ENCODE data around the gene PRG2.

PRG2 gene

DNA sequence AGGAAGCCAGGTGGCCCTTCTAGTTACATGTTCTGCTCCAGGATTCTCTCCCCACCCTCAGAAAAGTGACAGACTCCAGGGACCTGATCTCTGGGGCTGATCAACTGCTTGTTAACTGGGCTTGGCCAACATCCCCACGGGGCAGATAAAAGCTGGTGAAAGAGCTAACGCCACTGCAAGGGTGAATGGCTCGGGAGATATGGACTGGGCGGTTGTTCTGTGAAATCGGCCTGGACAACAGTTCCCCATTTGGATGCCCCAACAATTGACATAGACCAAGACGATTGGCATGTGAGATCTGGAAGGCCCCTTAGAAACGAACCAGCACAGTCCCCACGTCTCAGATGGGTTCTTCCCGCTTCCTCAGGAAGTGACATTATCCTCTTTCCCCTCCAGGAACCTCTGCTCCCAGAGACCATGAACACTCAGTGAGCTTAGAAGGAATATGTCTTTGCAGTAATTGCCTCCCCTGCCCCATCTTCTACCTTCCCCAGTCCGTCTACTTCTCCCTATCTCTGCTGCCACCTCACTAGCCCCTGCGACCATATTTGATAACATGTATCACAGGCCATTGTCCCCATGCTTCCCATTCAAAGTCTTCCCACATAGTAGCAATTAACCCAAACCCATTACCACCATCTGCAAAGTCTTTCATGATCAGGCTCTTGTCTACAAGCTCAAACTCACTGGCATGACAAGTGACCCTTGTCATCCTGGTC is 5.6 kb upstream of the PRG2 start:
- no peak for DNase-seq

DNA sequence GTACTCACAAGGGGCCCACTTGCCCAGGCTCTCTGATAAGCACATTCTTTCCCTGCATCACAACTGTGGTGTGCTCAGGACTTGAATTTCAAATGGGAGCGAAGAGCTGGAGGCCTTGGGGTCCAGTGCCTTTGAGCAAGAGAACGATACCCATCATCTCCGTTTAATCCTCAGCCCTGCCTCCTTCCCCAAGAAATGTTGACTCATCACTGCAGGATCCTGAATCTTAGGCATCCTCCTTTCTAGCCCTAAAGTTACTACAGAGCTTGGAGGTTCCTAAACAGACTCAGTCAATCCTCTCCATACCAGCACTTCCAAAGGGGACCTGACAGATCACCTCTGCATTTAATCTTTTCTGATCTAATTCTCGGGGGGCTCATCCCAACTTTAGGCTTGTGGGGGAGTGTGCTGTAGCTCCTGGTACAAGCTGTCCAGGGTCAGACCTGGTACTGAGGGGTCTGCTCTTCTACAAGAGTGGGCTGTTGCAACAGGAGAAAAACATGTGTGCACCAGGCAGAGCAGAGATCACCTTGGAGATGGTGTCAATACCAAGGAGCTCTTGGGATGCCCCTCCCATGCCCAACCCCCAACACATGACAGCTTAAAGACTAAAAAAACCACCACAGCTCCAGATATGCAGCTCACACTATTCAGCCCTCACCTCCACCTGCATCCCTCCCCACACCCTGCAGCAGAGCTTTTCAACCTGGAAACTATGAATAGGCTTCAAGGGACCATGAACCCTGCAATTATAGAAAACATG is 3.9 kb upstream of the PRG2 start:
- no peak for DNase-seq

DNA sequence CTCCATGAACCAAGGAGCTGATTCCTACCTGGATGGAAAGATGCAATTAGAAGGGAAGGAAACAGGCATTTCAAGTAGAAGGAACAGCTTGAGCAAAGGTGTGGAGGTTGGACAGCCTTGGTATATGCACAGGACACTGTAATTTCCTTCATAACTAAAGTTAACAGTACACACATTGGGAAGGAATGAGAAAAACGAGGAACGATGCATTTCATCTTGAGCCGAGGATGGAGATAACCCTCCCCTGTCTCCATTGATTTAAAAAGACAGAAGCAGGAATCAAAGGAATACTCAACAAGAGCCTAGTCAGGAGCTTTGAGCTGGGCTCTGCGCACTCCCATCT is 2.3 kb upstream of the PRG2 start:
- DNase-seq: no peak

DNA sequence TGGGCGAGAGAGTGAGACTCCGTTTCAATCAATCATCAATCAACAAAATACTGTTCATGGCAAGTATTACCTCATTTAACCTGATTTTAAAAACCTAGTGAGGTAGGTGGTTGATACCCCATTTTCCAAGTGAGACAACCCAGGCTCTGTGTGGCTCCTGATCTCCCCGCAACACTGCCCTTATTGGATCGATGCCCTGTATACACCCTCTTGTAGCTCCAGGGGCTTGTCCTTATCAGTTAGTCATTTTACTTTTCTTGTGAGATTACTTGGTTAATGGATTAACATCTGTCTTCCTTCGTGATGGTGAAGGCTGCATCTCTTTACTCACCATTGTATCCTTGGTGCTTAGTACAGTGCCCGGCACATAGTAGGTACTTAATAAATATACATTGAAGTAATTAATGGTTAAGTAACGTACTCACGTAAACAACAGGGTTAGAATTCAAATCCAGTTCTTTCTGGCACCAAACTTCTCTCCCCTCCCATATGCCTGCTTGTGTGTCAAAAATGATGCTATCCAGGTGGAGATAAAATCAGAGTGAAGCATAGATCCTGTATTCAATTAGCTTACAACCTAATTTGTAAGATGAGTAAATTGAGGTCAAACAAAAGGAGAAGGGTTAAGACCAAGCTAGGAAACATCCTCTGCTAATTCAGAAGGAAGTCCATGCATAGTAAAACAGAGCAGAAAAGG is 1.8 kb upstream of the PRG2 start:
- no peak for DNase-seq

DNA sequence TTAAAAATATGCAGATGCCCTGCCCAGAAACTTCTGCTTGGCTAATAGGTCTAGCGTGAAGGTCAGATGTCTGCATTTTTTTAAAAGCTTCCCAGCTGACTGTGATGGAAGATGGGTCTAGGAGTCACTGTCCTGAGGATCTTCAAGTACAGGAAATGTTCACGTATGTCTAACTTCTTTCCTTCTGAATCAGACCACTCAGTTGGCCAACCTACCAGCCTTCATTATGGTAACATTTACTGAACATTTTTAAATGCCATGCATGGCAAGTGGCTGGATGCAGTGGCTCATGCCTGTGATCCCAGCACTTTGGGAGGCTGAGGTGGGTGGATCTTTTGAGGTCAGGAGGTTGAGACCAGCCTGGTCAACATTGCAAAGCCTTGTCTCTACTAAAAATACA is 1.1 kb upstream of the PRG2 start:
- no peak for DNase-seq

DNA sequence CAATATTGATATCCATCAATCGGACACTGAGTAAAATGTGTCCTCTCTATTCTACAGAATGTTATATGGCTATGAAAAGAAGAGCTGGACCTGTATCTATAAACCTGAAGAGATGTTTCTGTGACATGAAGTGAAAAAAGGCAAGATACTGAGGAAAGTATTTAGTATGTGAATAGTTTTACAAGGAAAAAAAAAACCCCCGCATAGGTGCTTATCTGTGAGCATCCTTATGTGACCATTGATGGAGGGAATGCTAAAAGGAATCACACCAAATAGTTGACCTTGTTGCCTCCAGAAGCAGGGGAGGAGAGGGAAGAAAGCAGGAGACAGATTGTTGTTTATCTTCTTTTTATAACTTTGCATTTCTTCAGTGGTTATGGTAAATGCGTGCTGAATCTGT is 661 bp upstream of the PRG2 start:
- DNase-seq: no peak

GRCh38 chr11:57387289-57388030 is 3.0 kb downstream of the PRG2 start:
- no peak for DNase-seq

DNA sequence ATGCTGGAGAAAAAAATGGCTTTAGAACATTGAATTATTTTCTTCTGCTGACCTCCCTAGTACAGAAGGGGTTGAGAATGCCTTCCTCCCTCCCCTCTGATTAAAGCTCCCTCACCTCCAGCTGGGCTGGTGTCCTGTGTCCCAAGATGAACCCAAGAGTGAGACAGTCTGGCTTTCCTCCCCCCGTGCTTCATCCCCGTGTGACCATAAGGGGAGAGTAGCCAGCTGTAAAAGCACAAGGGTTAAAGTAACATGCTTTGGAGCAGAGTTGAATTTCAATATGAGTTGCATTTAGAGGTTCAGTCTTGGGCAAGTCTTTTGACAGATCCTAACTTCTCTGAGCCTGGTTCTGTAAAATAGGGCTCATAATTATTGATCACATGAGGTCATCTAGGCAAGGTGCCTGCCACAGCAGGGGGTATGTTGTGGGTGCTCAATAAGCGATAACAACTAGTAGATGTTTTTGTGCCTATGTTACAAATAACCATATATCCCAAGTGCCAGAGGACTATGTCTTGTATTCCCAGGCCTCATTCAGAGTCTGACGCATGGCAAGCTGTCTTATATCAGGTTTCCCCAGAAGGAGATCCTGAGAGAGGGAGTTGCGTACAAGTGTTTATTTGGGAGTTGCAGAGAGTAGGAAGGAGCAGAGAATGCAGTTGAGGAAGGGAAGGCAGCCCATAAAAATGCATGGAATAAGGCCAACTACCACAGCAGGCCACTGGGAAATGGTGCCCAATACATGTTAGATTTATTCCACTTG is 4.1 kb downstream of the PRG2 start:
- DNase-seq: no peak

DNA sequence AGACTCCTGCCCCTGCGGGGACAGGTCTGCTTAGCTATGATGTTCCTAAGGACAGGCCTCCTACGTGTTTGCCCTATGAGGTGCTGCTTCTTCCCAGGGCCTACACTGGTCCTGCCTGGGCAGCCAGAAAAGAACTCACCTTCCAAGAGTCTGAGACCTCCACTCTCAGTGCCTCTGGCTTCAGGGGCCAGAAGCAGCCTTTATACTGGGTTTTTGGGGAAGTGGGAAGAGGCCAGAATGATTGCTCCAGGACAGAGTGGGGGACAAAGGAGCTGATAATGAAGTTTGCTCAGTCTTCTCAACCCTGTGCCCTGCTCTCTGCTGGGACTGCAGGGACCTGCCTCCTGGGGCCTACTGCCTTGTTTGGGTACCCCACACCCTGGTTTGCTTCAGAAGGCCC is 9.5 kb downstream of the PRG2 start, which contains the start of gene PRG3:
PRG3 (minus strand) TSS at position 176 of the 400 bp plus-strand sequence. CDS start 442 bp downstream, outside the sequence.
- no peak for DNase-seq

DNA sequence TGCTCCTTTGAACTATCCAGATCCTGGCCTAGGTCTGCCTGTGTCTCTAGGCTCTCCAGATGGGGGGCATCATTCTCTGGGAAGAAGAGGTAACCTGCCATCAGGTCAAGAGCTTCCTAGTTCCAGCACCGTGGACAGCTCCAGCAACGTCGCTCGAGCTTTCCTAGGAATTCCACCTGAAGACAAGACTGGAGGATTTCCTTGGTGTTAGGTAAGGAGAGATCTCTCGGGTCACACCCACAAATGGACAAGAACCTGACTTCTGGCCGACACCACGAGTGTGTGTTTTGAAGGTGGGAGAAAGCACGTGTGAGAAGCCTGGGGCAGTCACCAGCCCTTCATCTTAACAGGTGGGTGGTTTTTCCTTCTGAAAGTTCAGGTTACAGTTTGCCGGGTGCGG is 10.7 kb downstream of the PRG2 start:
- no peak for DNase-seq

DNA sequence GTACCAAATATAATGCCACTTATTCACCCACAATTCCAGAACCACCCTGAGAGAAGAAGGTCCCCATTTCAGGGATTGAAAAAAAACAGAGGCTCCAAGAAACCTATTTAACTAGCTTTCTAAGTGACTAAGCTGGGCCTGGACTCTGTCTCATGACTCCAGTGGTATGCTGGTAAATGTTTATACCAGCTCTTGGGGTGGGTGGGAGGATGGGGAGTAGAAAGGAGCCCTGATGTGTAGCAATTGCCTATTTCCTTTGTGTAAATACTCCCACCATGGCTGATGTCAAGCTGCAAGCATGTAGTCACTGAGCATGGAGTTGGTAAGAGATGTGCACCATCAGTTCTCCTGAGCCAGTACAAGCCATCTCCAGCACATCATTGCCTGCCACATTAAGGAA is 12.3 kb downstream of the PRG2 start:
- DNase-seq: no peak

DNA sequence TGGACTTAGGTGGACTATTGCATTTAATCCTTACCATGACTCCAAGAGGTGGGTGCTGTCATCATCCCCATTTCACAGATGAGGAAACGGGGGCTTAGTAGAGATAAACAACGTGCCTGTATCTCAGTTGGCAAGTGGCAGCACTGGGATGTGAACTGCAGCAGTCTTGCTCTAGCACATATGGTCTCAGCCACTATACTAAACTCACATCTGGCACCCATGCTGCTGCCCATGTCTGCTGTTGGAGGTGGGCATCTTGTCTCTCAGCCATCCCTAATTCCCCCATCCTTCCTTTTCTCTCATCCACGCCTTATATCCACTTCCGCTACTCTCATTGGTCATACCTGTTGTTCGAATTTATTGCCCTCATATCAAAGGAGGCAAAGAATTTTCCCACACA is 13.3 kb downstream of the PRG2 start:
- no peak for DNase-seq

DNA sequence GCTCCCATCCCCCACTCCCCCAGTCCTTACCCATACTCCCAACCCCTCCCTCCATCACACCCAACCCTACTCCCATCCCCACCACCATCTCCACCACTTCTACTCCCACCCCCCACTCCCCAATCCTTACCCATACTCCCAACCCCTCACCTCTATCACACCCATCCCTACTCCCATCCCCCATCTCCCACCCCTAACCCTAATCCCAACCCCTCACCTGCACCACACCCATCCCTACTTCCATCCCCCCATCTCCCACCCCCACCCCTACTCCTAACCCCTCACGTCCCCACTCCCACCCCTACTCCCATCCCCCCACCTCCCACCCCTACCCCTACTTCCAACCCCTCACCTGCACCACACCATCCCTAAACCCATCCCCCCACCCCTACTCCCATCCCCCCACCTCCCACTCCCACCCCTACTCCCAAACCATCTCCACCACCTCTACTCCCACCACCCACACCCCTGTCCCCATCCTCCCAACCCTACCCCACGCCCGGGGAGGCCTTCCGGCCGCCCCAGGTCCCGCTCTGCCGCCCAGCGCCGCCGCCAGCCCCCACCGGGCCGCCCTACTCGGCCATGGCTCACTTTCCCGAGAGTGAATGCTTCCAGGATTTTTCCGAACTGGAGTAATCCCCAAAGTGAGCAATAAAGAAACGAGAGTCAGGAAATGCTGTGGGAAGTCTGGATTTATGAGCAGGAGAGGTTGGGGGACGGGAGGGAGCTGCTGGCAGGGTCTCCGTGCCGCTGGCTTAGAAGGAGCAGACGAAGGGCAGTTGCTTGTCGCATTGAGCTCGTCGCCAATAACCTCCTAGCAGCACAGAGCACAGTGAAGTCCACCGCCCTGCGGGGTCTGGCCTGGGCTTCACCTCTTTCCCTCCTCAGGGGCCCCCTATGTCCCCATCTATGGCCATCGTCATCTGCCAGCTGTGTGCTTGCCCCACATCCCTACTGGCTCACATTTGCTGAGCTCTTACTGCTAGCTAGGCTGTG is 14.1 kb downstream of the PRG2 start:
- DNase-seq: no peak

GRCh38 chr11:57375490-57375889 is 15.0 kb downstream of the PRG2 start:
- DNase-seq: no peak

GRCh38 chr11:57374966-57375365 is 15.5 kb downstream of the PRG2 start:
- no peak for DNase-seq

DNA sequence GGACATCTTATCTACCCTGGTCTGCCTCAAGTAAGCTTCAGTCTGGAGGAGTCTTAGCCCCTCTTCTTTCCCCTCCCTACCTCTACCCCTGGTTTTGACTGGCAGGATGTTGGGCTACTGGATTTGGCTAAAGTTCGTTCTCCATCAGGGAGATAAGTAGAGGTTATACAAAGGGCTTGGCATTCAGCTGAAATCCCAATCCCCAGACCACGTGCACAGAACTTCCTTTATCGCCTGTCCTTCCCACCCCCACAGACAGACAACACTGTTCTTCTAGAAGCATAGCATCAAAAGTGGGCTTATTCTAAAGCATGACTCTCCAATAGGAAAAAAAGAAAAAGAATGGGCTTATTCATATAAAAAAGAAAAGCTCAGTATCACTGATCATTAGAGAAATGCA is 17.3 kb downstream of the PRG2 start:
- DNase-seq: no peak

GRCh38 chr11:57370941-57371340 is 19.5 kb downstream of the PRG2 start:
- no peak for DNase-seq

GRCh38 chr11:57370251-57370650 is 20.2 kb downstream of the PRG2 start:
- no peak for DNase-seq

DNA sequence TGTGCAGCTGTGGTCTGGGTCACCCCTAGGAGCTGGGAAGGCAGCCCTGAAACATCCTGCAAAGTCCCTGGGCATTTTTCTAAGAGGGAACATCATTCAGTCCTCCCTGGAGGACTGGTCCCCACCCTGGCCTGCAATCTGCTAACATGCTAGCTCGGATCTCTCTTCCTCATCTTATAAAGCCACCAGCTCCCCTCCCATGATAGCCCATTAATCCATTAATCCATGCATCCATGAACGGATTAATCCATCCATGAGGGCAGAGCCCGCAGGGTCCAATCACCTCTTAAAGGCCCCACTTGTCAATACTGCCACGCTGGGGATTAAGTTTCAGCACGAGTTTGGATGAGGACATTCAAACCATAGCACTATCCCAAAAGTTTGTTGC is 21.6 kb downstream of the PRG2 start:
- DNase-seq: no peak

DNA sequence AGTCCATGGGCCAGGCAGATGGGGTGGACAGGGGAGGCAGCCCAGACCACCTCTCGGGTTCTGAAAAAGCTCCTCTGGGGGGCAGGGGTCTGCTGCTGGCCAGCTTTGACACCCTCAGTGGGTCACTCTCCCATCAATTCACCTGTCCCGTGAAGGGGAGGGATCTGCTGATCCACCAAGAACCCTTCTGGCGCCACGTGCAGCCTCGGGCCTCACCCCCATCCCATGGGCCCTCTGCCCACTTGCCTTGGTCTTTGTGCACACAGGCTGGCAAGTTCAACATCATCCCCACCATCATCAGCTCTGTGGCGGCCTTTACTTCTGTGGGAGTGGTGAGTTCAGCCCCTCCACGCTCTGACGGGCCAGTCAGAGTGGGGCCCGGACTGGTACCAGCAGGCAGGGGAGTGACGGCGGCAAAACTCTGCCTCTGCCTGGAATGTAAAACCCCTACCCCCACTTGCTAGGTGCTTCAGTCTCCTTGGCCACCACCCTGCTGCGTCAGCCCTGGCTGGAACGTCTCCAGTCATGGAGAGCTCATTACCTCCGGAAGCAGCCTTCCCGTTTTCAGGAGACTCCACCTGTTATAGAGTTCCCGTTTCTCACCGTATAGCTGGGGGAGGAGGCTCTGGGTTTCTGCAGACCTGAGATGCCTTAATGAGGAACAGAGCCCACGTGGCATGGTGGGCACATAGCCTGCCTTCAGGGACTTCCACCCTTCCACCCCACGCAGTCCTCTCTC is 22.2 kb downstream of the PRG2 start:
- DNase-seq: no peak

Data from CD4-positive, alpha-beta T cell treated with Interferon alpha-2 for 1 hour (primary cell).